Posterior vena cava (tissue), 2 donors: Measurements from ENCODE around the gene CDC25C. TPM values are rescaled to one million over a fixed set of nuclear protein-coding genes. Genes with fewer than 3 reads are reported as not detected.

Experiments
- DNase-seq: peaks from one replicate; pipeline ENCODE4 v3.0.0-alpha.2; 2020; ENCODE audit warnings: low spot score
- intact Hi-C, 2 donors: fragments of 100-400 bp; cut with DNase I; formaldehyde crosslinking; loops; one replicate each; pipeline versions ENCODE4 v1.14.1 to v1.14.2; 2022 to 2023
- long read RNA-seq, 2 donors: library from polyadenylated mRNA; unstranded; transcript quantifications; one replicate each; pipeline ENCODE4 v2.0.0, GENCODE V29; 2020 to 2021
- total RNA-seq, 2 donors: library from RNA; stranded (reverse); fragmentation: NEBNext Ultra II Directional; extraction: Animal tissue kit (Norgen Biotek cat#: 25700); gene quantifications; one replicate each; pipeline ENCODE4 v1.2.1, GENCODE V29; 2021
- donor health status: DM: yes; HTN: yes; CAD: no.
- donor health status: DM: yes; HTN: yes; CAD: no.

Gene CDC25C
- not detected for total RNA-seq
- long read RNA-seq, donor 1, result 0 reads
- long read RNA-seq, donor 2, result 0 reads

DNA sequence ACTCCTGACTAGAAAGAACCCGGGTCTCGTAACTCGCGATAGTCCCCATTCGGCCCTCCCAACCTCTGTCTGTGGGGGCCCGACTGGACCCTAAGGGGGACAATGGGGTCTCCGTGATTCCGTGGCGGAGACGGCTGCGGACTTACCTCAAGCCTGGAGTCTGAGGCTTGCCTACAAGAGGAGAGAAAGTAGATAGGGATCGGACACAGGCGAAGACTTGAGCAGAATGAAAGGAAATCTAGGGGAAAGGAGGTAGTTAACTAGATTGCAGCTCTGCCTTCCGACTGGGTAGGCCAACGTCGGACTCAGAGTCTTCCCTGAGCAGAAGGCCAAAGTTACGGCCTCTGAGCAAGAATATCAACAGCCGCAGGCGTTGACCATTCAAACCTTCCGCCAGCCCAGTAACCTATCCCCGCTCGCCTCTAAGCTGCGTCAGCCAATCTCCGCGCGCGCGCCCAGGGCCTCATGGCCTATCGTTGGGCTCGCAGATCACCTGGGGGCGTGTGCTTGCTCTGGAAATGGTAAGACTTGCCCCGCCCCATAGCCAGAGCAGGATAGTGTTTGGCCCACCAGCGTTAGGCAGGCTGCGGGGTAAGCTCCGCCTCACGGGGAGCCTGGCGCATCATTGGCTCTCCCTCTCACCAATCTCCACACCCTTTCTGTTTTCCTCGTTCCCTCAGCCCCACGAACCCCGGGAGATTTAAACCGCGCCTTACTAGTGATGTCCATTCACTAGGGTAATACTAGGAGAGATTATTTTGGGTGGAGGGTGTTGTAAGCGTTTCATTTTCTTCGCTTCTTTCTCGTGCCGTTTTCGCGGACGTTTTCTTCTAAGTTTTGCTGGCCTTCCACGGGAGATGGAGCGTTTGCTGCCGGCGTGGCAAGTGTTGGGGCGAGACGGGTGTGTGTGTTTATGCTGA is at the start of gene CDC25C:
Gene CDC25C, minus strand, starts transcription at position 356 of the 920 bp plus-strand sequence. CDS start 624 bp downstream, outside the sequence.
- intact Hi-C loops, result no loop called here
- DNase-seq, result peak; percentile 99

DNA sequence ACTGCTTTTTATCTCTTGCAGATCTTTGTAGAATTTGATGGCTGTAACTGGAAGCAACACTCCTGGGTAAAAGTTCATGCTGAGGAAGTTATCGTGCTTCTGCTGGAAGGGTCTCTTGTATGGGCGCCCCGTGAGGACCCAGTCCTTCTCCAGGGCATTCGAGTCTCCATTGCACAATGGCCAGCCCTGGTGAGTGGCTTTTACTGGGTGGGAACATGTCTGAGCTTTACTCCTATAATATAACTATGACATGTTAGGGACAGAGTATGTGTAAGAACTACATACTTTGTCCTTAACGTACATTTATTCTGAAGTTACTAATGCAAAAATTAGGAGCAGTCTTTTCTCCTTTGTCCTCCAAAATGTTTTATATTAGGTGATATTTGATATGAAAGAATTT is 41.0 kb upstream of the CDC25C start:
- intact Hi-C loops, result no loop called here
- DNase-seq, result no peak

DNA sequence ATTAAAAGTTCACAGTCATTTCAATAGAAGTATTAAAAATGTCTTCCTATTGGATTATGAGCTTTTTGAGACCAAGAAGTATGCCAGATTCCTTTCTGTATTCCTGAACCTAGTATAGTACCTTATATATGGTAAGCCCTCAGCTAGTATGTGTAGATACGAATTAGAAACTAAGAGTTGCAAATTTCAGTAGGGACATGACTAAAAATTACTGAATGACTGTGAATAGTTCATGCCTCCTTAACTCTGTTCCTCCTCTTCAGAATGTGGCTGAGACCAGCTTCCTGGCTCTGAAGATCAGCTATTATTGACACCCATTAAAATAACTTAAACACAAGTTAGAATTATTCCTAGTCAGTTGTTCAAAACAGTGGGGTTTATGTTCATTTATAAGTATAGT is 40.6 kb upstream of the CDC25C start:
- intact Hi-C loops, result no loop called here
- DNase-seq, result no peak

DNA sequence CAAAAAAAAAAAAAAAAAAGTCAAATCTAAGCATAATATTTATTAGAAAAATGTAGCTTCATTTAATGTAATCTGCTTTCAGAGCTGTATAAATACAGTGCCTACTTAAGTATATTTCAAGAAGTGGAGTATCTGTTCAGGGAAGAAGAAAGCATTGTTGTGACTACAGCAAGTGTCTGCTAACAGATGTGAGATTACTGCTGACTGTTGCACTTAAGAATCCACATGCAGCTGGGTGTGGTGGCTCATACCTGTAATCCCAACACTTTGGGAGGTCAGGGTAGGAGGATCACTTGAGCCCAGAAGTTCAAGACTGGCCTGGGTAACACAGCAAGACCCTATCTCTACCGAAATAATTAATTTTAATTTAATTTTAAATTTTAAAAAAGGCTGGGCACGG is 39.9 kb upstream of the CDC25C start:
- no peak for DNase-seq
- intact Hi-C loops, result no loop called here

DNA sequence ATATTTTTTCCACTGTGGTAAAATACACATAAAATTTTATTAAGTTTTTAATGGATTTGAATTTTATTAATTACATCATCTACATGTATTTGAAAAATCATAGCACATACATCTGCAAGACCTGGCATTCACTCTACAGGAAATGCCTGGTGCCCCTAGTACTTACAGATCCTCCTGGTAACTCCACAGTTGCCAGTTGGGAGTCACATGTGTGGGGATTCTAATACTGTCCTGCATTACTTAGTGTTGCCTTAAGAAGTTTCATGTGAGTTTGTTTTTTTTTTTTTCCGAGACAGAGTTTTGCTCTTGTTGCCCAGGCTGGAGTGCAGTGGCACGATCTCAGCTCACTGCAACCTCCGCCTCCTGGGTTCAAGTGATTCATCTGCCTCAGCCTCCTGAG is 38.9 kb upstream of the CDC25C start:
- DNase-seq, result no peak
- intact Hi-C loops, result no loop called here

DNA sequence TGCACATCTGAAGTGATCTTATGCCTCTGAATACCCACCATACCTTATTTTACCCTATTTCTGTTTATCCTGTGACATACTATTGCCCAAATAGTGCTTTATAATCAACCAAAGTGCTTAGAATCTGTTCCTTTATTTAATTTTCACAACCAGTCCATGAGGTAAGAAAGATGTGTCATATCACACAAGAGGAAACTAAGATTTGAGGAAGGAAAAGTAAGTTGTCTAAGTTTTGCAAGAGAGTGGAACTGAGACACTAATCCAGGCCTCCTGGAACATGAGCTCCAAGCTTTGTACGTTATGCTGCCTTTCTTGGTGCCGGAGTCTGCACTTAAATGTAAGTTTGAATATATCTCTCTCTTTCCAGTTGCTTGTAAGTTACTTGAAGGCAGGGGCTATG is 38.1 kb upstream of the CDC25C start:
- intact Hi-C loops, result no loop called here
- no peak for DNase-seq

DNA sequence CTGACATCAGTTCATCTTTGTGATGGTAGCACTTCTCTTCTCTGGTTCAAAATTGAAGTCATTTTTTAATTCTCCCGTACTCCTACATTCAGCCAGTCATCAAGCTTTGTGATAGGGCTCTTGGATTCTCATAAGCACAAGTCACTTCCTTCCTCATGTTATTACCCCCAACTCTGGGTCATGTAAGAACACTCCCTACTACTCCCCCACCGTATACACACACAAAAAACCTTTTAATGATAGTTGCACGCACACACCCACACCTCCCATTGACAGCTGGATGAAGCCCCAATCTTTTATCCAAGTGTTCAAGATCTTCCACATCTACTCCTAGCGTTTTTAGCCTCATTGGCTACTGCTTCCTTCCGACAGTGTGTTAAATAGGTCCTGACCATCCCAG is 37.7 kb upstream of the CDC25C start:
- DNase-seq, result no peak
- intact Hi-C loops, result no loop called here

DNA sequence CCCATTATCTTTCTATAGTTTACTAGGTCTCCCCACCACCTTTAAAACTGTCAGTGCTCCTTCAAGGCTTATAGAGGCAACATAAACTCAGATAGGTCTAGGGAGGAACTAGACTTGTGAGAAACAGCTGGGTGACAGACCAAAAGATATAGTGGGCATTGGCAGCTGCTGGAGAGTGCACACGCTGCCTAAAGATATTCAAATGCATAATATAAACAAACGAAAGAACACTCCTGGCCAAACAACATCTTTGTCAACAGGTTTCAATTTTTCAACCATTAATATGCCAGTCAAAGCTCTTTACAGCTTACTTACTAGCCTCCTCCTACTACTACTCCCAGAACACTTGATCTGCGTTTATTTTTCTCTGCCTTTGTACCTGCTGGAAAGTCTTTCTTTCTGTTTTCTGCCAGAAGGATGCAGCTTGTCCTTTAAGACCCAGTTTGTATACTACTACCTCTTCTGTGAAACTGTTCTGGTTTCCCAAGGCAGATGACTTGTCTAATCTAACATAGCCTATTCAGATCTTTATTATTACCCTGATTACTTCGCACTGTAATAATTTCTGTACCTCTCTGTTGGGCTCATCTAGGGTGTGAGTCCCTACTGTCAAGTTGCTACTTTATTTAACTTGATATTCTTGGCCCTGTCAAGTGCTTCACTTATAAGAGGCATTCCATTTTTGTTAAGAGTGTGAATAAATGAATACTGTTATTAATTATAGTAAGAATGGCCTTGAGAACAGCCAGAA is 35.2 kb upstream of the CDC25C start:
- DNase-seq, result no peak
- intact Hi-C loops, result no loop called here

DNA sequence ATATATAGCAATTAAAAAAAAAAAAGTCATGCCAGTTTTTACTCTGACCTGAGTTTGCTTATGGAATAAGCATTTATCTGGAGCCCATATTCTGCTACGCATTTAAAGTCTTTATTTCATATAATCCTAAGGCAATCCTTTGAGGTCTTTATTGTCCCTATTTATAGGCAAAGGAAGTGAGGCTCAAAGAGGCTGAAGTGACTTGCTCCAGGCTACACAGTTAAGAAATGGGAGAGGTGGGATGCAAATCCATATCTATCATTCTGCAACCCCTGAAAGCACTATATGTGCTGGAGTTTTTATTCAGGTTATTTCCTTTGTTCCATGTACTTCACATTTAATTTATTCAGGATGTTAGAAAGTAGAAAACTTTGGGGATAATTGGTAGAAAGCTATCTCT is 33.0 kb upstream of the CDC25C start:
- no peak for DNase-seq
- intact Hi-C loops, result no loop called here

DNA sequence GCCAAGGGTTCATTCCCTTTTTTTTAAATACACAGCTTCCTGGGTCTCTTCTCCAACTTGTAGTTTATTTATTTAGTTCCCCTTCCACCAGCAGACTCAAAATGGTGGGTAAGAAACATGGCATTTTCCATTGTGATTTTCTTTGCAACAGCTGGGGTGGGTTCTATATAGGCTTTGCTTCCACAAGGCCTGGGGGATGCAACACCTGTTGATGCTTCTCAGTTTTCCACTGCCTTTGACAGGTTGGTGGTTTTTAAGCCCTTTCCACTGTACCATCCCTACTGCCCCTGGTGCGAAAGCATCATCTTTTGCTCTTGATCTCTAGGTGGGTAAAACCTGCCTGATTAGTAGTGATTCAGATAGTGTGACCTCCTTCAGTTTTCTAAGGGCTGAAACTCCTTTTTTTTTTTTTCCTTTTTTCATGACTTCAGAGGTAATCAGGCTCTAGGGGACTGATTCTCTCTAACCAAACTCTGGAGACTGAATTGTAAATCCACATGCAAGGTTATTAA is 29.4 kb upstream of the CDC25C start:
- no peak for DNase-seq
- intact Hi-C loops, result no loop called here

DNA sequence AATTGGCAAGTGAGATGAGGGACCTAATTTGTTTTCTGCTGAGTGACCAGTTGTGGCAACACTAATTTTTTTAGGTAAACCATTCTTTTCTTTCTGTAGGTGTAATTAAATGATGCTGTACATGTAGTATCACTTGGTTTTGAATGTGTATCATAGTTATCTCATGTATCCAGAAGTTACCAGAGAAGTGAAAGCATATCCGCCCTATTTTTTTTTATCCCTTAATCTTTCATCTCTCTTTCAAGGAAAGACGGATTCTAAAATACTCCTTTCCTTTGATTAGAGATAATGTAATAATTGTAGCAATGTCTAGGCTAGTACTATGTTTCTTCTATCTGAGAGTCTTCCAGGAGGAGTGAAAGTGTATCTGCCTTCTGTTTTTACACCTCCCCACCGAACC is 28.0 kb upstream of the CDC25C start:
- intact Hi-C loops, result no loop called here
- no peak for DNase-seq

DNA sequence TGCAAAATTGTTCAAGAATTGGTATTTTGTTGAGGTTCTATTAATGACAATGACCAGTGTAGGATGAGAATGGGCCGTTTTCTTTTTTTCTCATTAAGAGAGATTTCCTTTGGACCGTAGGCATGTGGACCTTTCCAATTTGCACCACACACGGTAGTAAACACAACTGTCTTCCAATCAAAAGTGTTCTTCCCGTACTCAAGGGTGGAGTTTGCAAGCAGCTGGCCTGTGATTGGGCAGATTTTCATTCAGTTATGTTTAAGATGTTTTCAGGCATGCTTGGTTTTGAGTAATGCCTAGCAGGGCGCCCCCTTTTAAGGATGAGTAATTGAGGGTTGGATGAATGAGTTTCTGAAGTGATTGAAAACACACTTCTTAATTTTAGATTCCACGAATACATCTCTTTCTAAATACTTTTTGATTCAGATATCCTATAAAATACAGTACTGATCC is 23.3 kb upstream of the CDC25C start:
- intact Hi-C loops, result no loop called here

DNA sequence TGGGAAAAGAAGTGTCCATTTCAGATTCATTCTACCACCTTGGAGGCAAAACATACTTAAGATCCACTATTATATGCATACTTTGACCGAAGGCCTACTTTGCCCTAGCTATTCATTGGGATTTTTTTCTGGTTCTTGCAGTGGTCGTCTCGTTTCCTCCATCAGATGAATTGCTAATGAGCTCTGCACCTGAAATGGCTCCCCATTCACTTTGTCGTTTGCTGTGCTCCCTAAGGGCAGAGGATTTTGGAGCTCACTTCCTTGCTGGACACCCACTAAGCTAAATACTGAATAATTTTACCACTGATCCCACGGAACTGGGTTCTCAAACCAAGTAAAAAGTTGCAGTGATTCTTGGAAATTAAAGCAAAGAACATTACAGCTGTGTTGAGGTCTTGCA is 22.8 kb upstream of the CDC25C start:
- DNase-seq, result no peak
- intact Hi-C loops, result no loop called here

More for the DNA sequence above, 23.3 kb upstream of the CDC25C start:
- DNase-seq, result no peak

DNA sequence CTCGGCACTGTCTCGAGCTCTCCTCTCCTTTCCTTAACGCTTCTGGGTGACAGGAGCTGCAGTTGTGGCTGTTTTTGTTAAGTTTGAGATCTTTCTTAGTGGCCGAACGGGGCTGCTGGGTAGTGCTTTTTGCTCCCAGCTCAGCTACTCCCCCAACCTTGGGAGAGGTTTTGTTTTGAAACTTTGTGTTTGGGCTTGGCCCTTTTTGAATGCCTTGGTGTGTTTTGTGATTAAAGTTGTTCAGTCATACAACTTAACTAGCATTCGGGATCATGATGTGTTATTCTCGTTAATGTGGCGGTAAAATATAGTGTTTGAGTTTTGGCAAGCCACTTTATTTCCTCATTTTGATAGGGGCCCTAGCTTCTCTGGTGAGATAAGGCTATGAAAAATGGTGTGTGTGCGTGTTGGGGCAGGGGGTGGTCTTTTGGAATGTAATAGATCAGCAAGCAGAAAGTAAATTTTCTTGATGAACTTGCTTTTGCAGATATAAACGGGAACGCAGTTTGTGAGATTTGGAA is 22.0 kb upstream of the CDC25C start:
- DNase-seq, result no peak
- intact Hi-C loops, result no loop called here

DNA sequence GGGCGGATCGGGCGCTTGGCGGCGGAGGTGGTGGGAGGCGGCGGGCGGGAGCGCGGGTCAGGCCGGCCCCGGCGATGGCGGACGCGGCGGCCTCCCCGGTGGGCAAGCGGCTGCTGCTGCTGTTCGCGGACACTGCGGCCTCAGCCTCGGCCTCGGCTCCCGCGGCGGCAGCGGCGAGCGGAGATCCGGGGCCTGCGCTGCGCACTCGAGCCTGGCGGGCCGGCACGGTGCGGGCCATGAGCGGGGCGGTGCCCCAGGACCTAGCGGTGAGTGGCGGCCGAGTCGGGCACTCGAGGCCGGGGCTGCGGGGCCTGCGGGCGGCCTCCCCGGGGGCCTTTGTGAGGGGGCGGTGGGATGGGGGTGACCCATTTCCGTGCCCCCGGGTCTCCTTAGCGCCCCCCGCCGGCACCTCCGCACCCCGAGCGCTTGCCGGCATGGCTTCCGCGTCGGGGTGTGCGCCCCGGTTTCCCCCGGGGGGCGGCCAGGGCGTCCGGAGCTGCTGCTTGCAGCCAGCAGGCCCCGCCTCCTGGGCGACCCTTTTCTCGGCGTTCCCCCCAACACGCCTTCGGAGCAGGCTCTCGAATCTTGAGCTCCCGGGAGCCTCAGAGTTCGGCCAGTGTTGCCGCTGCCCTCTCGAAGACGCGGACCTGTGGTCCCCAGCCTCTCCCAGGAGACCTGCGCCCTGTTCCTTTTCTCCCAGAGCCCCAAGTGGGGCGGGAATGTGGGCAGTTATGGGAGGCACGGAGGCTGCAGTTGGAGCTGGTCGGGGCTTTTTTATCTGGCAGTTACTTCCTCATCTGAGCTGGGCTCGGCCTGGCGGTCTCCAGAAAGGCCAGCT is 21.3 kb upstream of the CDC25C start:
- intact Hi-C loops, result no loop called here
- peak; percentile 87 for DNase-seq

DNA sequence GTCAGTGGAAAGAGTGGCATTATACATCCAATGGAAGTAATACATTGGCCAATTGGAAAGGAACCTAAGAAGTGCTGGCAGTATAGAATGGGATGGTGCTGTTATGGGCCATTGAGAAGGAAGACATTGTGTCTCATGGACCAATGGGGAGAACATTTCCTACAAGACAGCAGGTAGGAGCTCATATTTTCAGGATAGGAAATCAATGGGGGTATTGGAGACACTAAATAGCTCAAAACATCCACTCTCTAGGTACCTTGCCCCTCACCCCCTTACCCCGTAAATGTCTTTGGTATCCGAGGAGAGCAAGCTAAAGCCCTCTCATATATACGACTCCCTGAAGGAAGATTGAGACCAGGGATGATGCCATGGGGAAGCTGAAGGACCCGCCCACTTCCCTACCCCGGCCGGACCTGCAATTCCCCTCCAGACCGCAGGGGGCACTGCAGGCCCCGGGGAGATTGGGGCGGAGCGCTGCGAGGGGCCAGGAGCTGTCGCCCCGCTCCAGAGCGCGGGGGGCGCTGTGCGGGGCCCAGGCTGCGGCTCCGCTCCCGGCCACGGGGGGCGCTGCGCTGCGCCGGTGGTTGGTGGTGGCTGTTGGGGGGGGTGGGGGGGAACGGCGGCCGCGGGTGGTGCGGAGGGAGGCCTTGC is 20.6 kb upstream of the CDC25C start, which contains the start of gene KDM3B:
Gene KDM3B, plus strand, starts transcription at position 615 of the 651 bp plus-strand sequence. CDS start 111 bp downstream, outside the sequence.
- DNase-seq, result peak; percentile 96
- intact Hi-C loops, result no loop called here

DNA sequence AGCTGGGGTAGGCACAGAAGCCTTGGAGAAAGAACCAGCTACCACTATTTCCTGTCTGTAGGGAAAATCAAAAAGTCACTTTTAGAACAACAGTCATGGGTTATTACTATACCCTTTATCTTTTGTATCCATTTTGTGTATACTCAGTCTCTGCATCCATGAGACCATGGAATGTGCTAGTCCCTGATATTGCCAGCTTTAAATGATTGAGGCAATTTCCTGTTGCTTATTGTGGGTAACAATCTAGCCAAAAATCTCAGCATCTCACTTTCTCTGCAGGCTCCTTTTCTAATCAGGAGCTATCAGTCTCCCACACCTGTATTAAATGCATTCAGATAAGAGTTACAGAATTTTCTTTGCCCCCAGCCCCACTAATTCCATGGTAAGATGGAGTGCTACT is 19.9 kb upstream of the CDC25C start:
- intact Hi-C loops, result no loop called here
- DNase-seq, result no peak

DNA sequence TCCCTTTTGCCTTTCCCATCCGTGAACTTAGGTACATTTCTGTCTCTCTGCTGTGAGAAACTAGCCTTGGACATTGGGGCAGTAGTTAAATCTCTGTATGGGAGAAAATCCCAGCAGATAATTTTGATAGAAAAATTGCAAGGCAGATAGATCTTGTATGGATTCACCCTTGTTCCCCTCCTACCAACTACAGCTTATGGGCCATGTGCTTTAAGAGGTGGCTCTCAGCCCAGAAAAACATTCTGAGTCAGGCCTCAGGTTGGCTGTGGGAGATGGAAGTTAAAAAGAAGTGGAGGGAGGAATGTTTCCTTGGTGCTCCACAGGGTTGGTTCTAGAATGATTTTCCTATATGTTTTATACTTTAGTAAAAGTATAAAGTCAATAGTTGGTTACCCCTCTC is 19.5 kb upstream of the CDC25C start:
- intact Hi-C loops, result no loop called here
- no peak for DNase-seq

DNA sequence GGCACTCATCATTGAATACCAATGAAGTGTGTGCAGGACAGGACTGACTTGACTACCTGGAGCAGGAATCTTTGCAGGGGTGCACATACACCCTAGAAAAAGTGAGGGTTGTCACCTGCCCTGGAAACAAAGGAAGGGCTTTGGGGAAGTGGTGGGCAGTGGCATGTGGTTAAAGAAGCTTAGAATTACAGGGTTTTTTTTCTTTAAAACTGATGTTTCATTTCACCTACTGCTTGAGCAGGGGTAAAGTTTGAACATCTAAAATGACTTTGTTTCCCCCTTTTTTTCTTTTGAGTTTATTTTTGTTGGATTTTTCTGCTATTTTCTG is 18.9 kb upstream of the CDC25C start:
- no peak for DNase-seq
- intact Hi-C loops, result no loop called here
